G401 (cell line): ENCODE measurements around the gene NT5M. TPM values are rescaled to one million over a fixed set of nuclear protein-coding genes. Genes with fewer than 3 reads are reported as not detected.
A peak's percentile ranks its signal among the peaks of the same experiment; 100 is the strongest.

Experiments
- DNase-seq: peaks from one replicate; pipeline ENCODE4 v3.0.0-alpha.2; 2015; ENCODE audit warnings: low spot score
- in situ Hi-C: cut with HindIII; loops from 2 replicates; pipeline ENCODE4 v1.10.0; 2016; ENCODE audit warnings: low sequenced_read_pairs, mixed read lengths
- total RNA-seq: library from RNA; depleted of rRNA; stranded (reverse); fragments of >200 nt; shearing (Covaris generic); gene quantifications from 2 replicates; pipeline ENCODE4 v1.2.3, GENCODE V29; 2014

The NT5M gene
- total RNA-seq, 1 experiment from 2014 or later = 1.4 TPM

GRCh38 chr17:17351356-17351891 is 48.3 kb downstream of the NT5M start:
- in situ Hi-C loops = no loop called here
- DNase-seq = no peak

DNA sequence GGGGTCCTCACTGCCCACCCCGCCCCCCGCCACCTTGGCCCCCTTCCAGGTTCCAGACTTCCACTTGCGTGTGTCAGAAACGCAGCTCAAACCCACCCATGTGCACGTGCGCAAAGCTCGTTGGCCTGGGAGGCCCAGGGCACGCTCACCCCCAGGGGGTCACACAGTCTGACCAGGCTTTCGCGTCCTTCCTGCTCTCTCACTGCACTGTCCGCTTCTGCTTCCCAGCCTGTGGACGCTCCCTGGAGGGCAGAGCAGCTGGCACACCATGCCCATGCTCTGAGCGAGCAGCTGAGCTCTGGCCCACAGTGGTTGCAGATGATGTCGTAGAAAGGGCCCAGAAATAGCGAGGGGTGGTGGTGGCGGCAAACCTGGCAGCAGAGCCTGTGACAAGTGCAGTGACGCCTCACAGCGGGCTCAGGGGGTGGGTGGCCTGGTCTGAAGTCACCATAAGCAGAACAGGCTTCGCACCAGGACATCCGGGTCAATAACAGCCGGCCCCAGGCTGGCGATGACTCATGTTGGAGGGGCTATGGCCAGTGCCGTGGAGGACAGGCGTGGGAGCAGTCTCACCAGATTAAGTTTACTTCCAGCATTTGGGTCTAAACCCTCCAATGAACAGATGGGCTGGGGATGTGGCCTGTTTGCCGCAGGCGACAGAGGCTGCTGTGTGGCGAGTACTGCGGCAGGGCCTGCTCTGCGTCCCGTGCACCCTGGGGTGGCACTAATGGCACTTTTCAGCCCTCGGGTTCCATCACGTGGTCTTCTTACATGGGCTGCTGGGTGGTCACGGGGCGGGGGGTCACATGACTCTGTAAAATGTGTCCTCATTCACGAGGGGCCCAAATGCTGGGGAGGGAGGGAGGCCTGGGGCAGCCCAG is 49.0 kb downstream of the NT5M start:
- in situ Hi-C loops = no loop called here
- peak; percentile 4 for DNase-seq

- in situ Hi-C loops = no loop called here
- DNase-seq = no peak
Observed at GRCh38 chr17:17352836-17353624, 49.9 kb downstream of the NT5M start.

DNA sequence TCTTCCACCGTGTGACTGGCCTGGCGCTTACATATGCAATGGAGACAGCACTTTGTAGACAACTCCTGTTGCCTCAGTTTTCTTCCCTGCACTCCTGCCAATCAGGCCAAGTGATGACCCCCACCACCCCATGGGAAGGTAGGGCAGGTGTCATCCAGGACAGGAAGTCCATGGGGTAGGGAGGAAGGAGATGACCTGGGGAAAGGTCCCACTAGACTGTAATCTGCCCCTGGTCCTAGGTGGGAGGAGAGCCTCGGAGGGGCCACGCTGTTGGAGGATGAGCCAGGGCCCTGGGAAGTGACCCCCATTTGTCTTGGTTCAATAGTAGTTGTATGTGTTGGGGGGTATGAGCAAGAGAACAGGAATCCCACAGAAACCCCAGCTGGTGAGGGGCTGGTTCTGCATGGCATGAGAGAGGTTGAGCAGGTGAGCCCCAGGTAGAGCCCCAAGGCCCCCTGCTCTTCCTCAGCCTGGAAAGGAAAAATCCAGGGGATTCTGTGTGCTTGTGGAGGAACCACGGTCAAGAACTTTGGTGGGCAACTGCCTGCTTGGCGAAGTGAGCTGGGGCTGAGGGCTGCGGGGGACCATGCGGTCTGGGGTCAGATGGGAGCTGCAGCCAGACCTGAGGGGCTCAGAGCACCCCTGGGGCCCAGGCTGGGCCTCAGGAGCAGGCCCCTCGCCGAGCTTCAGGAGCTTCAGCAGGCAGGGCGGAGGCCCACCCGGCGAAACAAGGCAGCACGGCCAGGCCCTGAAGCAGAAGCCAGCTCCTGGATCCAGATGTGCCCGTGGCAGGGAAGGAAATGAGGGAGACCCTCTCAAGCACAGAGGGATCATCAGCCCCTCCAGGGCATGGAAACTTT is 50.7 kb downstream of the NT5M start:
- no peak for DNase-seq
- in situ Hi-C loops = no loop called here

DNA sequence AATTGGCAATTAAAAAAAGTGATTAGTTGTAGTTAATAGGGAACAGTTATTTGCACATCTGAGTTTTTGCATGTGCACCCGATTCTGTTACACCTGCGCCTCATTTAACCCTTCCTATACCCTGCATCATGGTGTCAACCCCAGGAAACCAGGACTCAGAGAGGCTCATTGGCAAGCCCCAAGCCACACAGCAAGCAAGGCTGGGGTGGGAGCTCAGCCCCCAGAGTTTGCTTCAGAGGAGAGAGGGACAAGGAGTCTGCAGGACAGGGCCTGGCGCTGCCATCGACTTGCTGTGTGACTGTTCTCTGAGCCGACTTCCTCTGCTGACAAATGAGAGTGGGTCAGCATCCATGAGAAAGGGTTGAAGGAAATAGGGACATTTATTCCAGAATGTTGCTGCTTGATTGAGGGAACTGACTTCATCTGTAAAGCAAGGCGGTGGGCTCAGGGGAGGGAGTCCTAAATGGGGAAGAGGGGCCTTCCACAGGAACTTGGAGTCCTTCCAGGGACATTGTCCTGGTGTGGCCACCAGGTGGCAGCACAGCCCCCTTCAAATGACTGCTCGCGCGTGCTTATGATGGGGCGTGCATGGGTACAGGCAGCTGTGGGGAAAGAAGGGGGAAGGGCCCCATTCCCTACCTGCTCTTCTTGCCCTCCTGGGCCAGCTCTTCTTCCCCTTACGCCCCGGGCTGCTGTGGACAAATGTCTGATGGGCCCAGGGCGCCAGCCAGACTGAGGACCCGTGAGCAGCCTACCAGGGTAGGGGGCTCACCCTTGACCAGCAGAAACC is 51.6 kb downstream of the NT5M start:
- in situ Hi-C loops = no loop called here

GRCh38 chr17:17355426-17355825 is 52.3 kb downstream of the NT5M start:
- DNase-seq = no peak
- in situ Hi-C loops = no loop called here

More for the DNA sequence above, 51.6 kb downstream of the NT5M start:
- DNase-seq = peak; percentile 72

DNA sequence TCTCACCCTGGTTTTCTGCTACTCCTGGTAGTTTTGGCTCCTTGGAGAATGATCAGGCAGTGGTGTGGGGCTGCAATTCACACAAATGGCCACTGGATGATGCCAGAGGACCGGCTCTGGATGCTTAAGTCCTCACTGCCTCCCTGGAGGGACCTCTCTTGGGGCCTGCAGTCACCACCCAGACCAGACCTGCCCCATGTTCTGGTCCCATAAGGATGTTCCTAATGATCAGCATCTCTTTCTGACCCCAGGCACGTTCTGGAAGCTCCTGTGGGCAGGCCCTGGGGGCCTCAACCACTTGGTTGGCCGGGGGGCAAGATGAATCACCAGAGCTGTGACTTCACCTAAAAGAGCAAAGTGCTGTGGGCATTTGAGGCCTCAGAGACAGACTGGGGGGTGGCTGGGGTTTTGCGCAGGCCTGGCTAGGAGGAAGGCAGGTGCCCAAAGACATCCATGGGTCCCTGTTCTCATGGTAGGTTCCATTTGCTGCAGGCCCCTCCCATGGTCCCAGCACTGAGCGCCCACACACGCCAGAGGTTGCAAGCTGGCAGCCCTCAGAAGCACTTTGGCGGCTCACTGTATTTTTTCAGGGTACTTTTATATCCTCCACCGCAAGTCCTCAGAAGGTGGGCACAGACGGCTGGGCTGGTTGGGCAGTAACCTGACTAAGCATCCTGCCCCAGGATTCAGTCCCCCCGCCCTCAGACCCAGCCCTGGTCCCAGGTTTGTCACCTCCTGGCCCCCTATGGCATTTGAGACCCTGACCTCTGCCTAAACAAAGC is 53.2 kb downstream of the NT5M start:
- DNase-seq = peak; percentile 92
- in situ Hi-C loops = no loop called here

DNA sequence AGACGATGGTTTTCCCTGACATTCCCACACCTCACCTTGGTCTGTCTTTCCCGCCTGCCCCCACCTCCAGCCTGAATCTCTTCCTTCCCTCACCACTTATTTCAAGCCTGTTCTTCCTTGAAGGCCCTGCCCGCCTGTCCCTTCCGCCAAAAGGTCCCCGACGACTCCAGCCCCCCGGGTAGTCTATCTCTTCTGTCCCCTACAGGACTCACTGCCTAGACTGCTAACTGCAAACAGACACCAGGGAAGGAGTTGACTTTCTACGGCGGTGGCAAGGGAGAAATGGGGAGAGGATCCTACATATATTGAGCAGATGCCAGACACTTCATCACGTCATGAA is 53.7 kb downstream of the NT5M start:
- in situ Hi-C loops = no loop called here
- DNase-seq = no peak

- in situ Hi-C loops = no loop called here
- no peak for DNase-seq
Observed at GRCh38 chr17:17358060-17358751, 55.0 kb downstream of the NT5M start.

GRCh38 chr17:17358866-17359265 is 55.7 kb downstream of the NT5M start:
- DNase-seq = no peak
- in situ Hi-C loops = no loop called here

DNA sequence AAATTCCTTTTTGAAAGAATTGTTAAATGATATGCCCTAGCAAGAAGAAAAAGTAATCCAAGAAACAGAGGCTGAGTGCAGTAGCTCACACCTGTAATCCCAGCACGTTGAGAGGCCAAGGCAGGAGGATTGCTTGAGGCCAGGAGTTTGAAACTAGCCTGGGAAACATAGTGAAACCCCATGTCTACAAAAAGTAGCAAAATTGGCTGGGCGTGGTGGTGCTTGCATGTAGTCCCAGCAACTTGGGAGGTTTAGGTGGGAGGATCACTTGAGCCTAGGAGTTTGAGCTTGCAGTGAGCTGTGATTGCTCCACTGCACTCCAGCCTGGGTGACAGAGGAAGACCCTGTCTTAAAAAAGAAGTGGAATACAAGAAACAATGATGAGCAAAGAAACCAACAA is 56.1 kb downstream of the NT5M start:
- in situ Hi-C loops = no loop called here
- no peak for DNase-seq

DNA sequence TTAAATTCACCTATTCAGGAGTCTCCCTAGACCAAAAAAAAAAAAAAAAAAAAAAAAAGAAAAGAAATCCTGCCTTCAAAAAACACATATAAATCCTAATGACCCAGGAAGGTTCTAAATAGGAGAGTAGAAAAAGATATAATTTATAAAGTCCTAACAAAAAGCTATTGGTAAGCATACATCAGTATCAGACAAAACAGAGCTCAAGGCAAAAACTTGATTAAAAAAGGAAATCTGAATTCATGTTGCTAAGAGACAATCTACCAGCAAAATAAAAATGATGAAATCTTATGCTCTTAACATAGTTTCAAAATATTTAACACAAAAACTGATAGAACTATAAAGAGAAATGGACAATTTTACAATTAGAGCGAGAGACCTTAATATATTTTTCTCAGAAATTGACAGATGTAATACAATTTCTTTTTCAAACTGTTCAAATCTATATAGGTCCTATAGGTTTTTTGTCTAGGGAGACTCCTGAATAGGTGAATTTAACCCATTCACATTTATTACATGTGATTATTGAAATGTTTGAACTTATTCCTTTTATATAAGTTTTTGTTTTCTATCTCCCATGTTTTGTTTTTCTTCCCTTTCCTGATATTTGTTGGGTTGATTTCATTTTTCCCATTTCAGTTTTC is 57.0 kb downstream of the NT5M start:
- in situ Hi-C loops = no loop called here
- no peak for DNase-seq

GRCh38 chr17:17361543-17361866 is 58.3 kb downstream of the NT5M start:
- DNase-seq = no peak
- in situ Hi-C loops = no loop called here

- in situ Hi-C loops = no loop called here
- no peak for DNase-seq
Observed at GRCh38 chr17:17361867-17362539, 58.8 kb downstream of the NT5M start.

GRCh38 chr17:17362540-17362930 is 59.4 kb downstream of the NT5M start:
- no peak for DNase-seq
- in situ Hi-C loops = no loop called here

GRCh38 chr17:17363638-17364337 is 60.6 kb downstream of the NT5M start:
- in situ Hi-C loops = no loop called here
- DNase-seq = no peak
